Pulmonary artery endothelial cell (primary cell): ENCODE data around the gene SH3TC1. TPM values are rescaled to one million over a fixed set of nuclear protein-coding genes. Genes with fewer than 3 reads are reported as not detected.

Source experiments
- DNase-seq: peaks from one replicate; pipeline ENCODE4 v3.0.0-alpha.2; 2011; ENCODE audit warnings: low read depth, low spot score
- total RNA-seq: library from RNA; depleted of rRNA; stranded (reverse); fragments of >200 nt; gene quantifications from 2 replicates; pipeline ENCODE4 v1.2.3, GENCODE V29; 2014

The SH3TC1 gene
- total RNA-seq, 1 donor from 2014 or later: 145 TPM

GRCh38 chr4:8274765-8275547, 75.9 kb downstream of the SH3TC1 start:
- DNase-seq: no peak

- no peak for DNase-seq
These were observed 76.4 kb downstream of the SH3TC1 start for GRCh38 chr4:8275548-8275910.

- DNase-seq: no peak
These were observed 77.5 kb downstream of the SH3TC1 start for GRCh38 chr4:8276358-8277240.

- DNase-seq: no peak
These were observed 78.4 kb downstream of the SH3TC1 start for GRCh38 chr4:8277356-8278008.

- DNase-seq: no peak
These were observed 78.9 kb downstream of the SH3TC1 start for GRCh38 chr4:8278009-8278395.

GRCh38 chr4:8278421-8279287, 79.6 kb downstream of the SH3TC1 start:
- DNase-seq: peak; percentile 26

- DNase-seq: no peak
These were observed 80.4 kb downstream of the SH3TC1 start for GRCh38 chr4:8279321-8280157.

- DNase-seq: no peak
These were observed 81.2 kb downstream of the SH3TC1 start for GRCh38 chr4:8280158-8280875.

GRCh38 chr4:8280876-8281440, 81.9 kb downstream of the SH3TC1 start:
- DNase-seq: no peak

- DNase-seq: no peak
These were observed 82.5 kb downstream of the SH3TC1 start for GRCh38 chr4:8281519-8282133.

- DNase-seq: no peak
These were observed 83.1 kb downstream of the SH3TC1 start for GRCh38 chr4:8282134-8282641.

GRCh38 chr4:8282742-8283141, 83.7 kb downstream of the SH3TC1 start:
- no peak for DNase-seq

GRCh38 chr4:8283161-8283560, 84.1 kb downstream of the SH3TC1 start:
- DNase-seq: no peak

GRCh38 chr4:8283631-8284121, 84.6 kb downstream of the SH3TC1 start:
- DNase-seq: no peak

GRCh38 chr4:8284391-8284790, 85.3 kb downstream of the SH3TC1 start:
- DNase-seq: no peak

GRCh38 chr4:8285143-8285975, 86.3 kb downstream of the SH3TC1 start:
- no peak for DNase-seq

- DNase-seq: no peak
These were observed 87.1 kb downstream of the SH3TC1 start for GRCh38 chr4:8285976-8286718.
